ENCODE data around the gene SIN3B.

Gene SIN3B

GRCh38 chr19:16801600-16802013, 27.6 kb upstream of the SIN3B start:
- DNase-seq (ENCODE audit: low read depth in 1 of 2, low spot score in 1 of 2), result no peak
- TF ChIP-seq JUND (IDR thresholded peaks at IDR 0.05; ENCODE audit: low read depth), result no peak
- in situ Hi-C loops (cut with HindIII; ENCODE audit: low pct_unique_long_range_greater_than_20kb, low sequenced_read_pairs), result no loop called here

- in situ Hi-C loops (cut with HindIII; ENCODE audit: low pct_unique_long_range_greater_than_20kb, low sequenced_read_pairs), result no loop called here
- no peak for TF ChIP-seq JUND (IDR thresholded peaks at IDR 0.05; ENCODE audit: low read depth)
Observed at GRCh38 chr19:16804176-16804575, 25.0 kb upstream of the SIN3B start.

GRCh38 chr19:16807549-16808284, 21.5 kb upstream of the SIN3B start:
- TF ChIP-seq JUND (IDR thresholded peaks at IDR 0.05; ENCODE audit: low read depth), result no peak
- DNase-seq (ENCODE audit: low read depth in 1 of 2, low spot score in 1 of 2), result no peak
- in situ Hi-C loops (cut with HindIII; ENCODE audit: low pct_unique_long_range_greater_than_20kb, low sequenced_read_pairs), result no loop called here

More at GRCh38 chr19:16804176-16804575, 25.0 kb upstream of the SIN3B start:
- no peak for DNase-seq (ENCODE audit: low read depth in 1 of 2, low spot score in 1 of 2)

- DNase-seq (ENCODE audit: low read depth in 1 of 2, low spot score in 1 of 2), result peak in 1 of 2 experiments; percentile 56
- in situ Hi-C loops (cut with HindIII; ENCODE audit: low pct_unique_long_range_greater_than_20kb, low sequenced_read_pairs), result no loop called here
- TF ChIP-seq JUND (IDR thresholded peaks at IDR 0.05; ENCODE audit: low read depth), result no peak
Observed at GRCh38 chr19:16814526-16815100, 14.6 kb upstream of the SIN3B start.

GRCh38 chr19:16820056-16820455, 9.1 kb upstream of the SIN3B start:
- TF ChIP-seq JUND (IDR thresholded peaks at IDR 0.05; ENCODE audit: low read depth), result no peak
- no peak for DNase-seq (ENCODE audit: low read depth in 1 of 2, low spot score in 1 of 2)
- in situ Hi-C loops (cut with HindIII; ENCODE audit: low pct_unique_long_range_greater_than_20kb, low sequenced_read_pairs), result no loop called here

- no peak for TF ChIP-seq JUND (IDR thresholded peaks at IDR 0.05; ENCODE audit: low read depth)
- in situ Hi-C loops (cut with HindIII; ENCODE audit: low pct_unique_long_range_greater_than_20kb, low sequenced_read_pairs), result no loop called here
- DNase-seq (ENCODE audit: low read depth in 1 of 2, low spot score in 1 of 2), result peak in 1 of 2 experiments; percentile 21
Observed at GRCh38 chr19:16821081-16821480, 8.1 kb upstream of the SIN3B start.

GRCh38 chr19:16822648-16823047, 6.5 kb upstream of the SIN3B start:
- in situ Hi-C loops (cut with HindIII; ENCODE audit: low pct_unique_long_range_greater_than_20kb, low sequenced_read_pairs), result no loop called here
- TF ChIP-seq JUND (IDR thresholded peaks at IDR 0.05; ENCODE audit: low read depth), result no peak
- no peak for DNase-seq (ENCODE audit: low read depth in 1 of 2, low spot score in 1 of 2)

GRCh38 chr19:16824658-16825311, 4.4 kb upstream of the SIN3B start:
- TF ChIP-seq JUND (IDR thresholded peaks at IDR 0.05; ENCODE audit: low read depth), result no peak
- no peak for DNase-seq (ENCODE audit: low read depth in 1 of 2, low spot score in 1 of 2)
- in situ Hi-C loops (cut with HindIII; ENCODE audit: low pct_unique_long_range_greater_than_20kb, low sequenced_read_pairs), result no loop called here

- in situ Hi-C loops (cut with HindIII; ENCODE audit: low pct_unique_long_range_greater_than_20kb, low sequenced_read_pairs), result no loop called here
- no peak for TF ChIP-seq JUND (IDR thresholded peaks at IDR 0.05; ENCODE audit: low read depth)
- DNase-seq (ENCODE audit: low read depth in 1 of 2, low spot score in 1 of 2), result peak in 1 of 2 experiments; percentile 35
Observed at GRCh38 chr19:16825312-16826052, 3.7 kb upstream of the SIN3B start.

GRCh38 chr19:16829822-16830289, 658 bp downstream of the SIN3B start:
- in situ Hi-C loops (cut with HindIII; ENCODE audit: low pct_unique_long_range_greater_than_20kb, low sequenced_read_pairs), result no loop called here
- no peak for DNase-seq (ENCODE audit: low read depth in 1 of 2, low spot score in 1 of 2)
- no peak for TF ChIP-seq JUND (IDR thresholded peaks at IDR 0.05; ENCODE audit: low read depth)

GRCh38 chr19:16830679-16831078, 1.5 kb downstream of the SIN3B start:
- no peak for TF ChIP-seq JUND (IDR thresholded peaks at IDR 0.05; ENCODE audit: low read depth)
- DNase-seq (ENCODE audit: low read depth in 1 of 2, low spot score in 1 of 2), result no peak
- in situ Hi-C loops (cut with HindIII; ENCODE audit: low pct_unique_long_range_greater_than_20kb, low sequenced_read_pairs), result no loop called here

- DNase-seq (ENCODE audit: low read depth in 1 of 2, low spot score in 1 of 2), result no peak
- in situ Hi-C loops (cut with HindIII; ENCODE audit: low pct_unique_long_range_greater_than_20kb, low sequenced_read_pairs), result no loop called here
- no peak for TF ChIP-seq JUND (IDR thresholded peaks at IDR 0.05; ENCODE audit: low read depth)
Observed at GRCh38 chr19:16831531-16831930, 2.3 kb downstream of the SIN3B start.
